Activated naive CD4-positive, alpha-beta T cell (primary cell): Measurements from ENCODE around the gene RTEL1.
"Not testable (repeated sequence)": the region's sequence is repeated elsewhere in the genome, so short reads cannot be mapped to it uniquely, and the experiment has no call there.

ENCODE experiments used
- DNase-seq, 4 experiments: peaks; one replicate each; lab custom pipeline; 2025; lab: John Stamatoyannopoulos, UW

Gene RTEL1

GRCh38 chr20:63711085-63711645 is 53.1 kb downstream of the RTEL1 start:
- DNase-seq, result no peak

GRCh38 chr20:63712191-63712590 is 54.1 kb downstream of the RTEL1 start:
- no peak for DNase-seq

GRCh38 chr20:63714858-63715257 is 56.7 kb downstream of the RTEL1 start:
- DNase-seq, result no peak

GRCh38 chr20:63718996-63719395 is 60.9 kb downstream of the RTEL1 start:
- no peak for DNase-seq

GRCh38 chr20:63722967-63723622 is 65.0 kb downstream of the RTEL1 start:
- DNase-seq, result not testable (repeated sequence)

- not testable (repeated sequence) for DNase-seq
Observed at GRCh38 chr20:63730189-63730733, 72.1 kb downstream of the RTEL1 start.

- no peak for DNase-seq
Observed at GRCh38 chr20:63731410-63731809, 73.3 kb downstream of the RTEL1 start.

GRCh38 chr20:63732118-63733095 is 74.3 kb downstream of the RTEL1 start:
- no peak for DNase-seq

- no peak for DNase-seq
Observed at GRCh38 chr20:63733117-63733516, 75.0 kb downstream of the RTEL1 start.

GRCh38 chr20:63733579-63734081 is 75.5 kb downstream of the RTEL1 start:
- no peak for DNase-seq

- DNase-seq, result no peak
Observed at GRCh38 chr20:63734111-63734945, 76.2 kb downstream of the RTEL1 start.

GRCh38 chr20:63734946-63735858 is 77.1 kb downstream of the RTEL1 start:
- no peak for DNase-seq

GRCh38 chr20:63735859-63736718 is 78.0 kb downstream of the RTEL1 start, which contains the start of gene LIME1:
LIME1 (plus strand) TSS chr20:63736664; CDS start chr20:63737550, 886 bp downstream.
- DNase-seq, result peak in 2 of 4 experiments; percentile 54 to 78

GRCh38 chr20:63736893-63737694 is 79.0 kb downstream of the RTEL1 start:
- DNase-seq, result peak in 2 of 4 experiments; percentile 33 to 44

GRCh38 chr20:63737695-63737944 is 79.5 kb downstream of the RTEL1 start:
- DNase-seq, result no peak

- peak in 1 of 4 experiments; percentile 34 for DNase-seq
Observed at GRCh38 chr20:63737945-63738686, 80.0 kb downstream of the RTEL1 start.

- DNase-seq, result peak in 1 of 4 experiments; percentile 37
Observed at GRCh38 chr20:63738687-63739129, 80.6 kb downstream of the RTEL1 start.
